Vagina (tissue), 2 donors: Measurements from ENCODE around the gene TEX264. TPM values are rescaled to one million over a fixed set of nuclear protein-coding genes. Genes with fewer than 3 reads are reported as not detected.

Experiments used
- DNase-seq, 2 donors: peaks; one replicate each; pipeline ENCODE4 v3.0.0-alpha.2; 2017; ENCODE audit errors: extremely low spot score in 2 of 2
- H3K27ac ChIP-seq: fragments of 200-600 bp; sonication (generic); one replicate; pipeline ENCODE4 v1.5.1; 2019
- H3K27me3 ChIP-seq: fragments of 200-600 bp; sonication (generic); one replicate; pipeline ENCODE4 v1.5.1; 2019
- H3K36me3 ChIP-seq, 2 donors: fragments of 200-600 bp; sonication (generic); one replicate each; pipeline ENCODE4 v1.5.1; 2017 to 2019
- H3K4me1 ChIP-seq: fragments of 200-600 bp; sonication (generic); one replicate; pipeline ENCODE4 v1.5.1; 2019
- H3K4me3 ChIP-seq, 2 donors: fragments of 200-600 bp; sonication (generic); 1 replicate in 1 of 2; 2 replicates in 1 of 2; pipeline ENCODE4 v1.5.1; 2016 to 2019
- H3K9me3 ChIP-seq: fragments of 200-600 bp; sonication (generic); one replicate; pipeline ENCODE4 v1.5.1; 2019
- POLR2A ChIP-seq, 2 donors: fragments of 450-650 bp; IDR thresholded peaks; one replicate each; pipeline ENCODE4 v1.6.1; 2017; ENCODE audit warnings: antibody characterized with exemption in 2 of 2, mild to moderate bottlenecking in 2 of 2, moderate library complexity in 2 of 2
- POLR2AphosphoS5 ChIP-seq, 2 donors: sonication (generic); formaldehyde crosslinking; IDR thresholded peaks; one replicate each; pipeline ENCODE4 v1.9.0; 2017; ENCODE audit warnings: antibody characterized with exemption in 2 of 2, mild to moderate bottlenecking in 2 of 2, low read depth in 1 of 2; ENCODE audit not compliant: insufficient read depth in 1 of 2
- intact Hi-C: fragments of 100-400 bp; cut with DNase I; formaldehyde crosslinking; loops from one replicate; pipeline ENCODE4 v1.15.1; 2023
- total RNA-seq: library from RNA; depleted of rRNA; stranded (reverse); fragments of >200 nt; gene quantifications from one replicate; pipeline ENCODE4 v1.2.3, GENCODE V29; 2016
- TF ChIP-seq, protein P1 (sequence below), 3 experiments: fragments of 450-650 bp in 2 of 3; fragments of 200-600 bp in 1 of 3; sonication (generic) in 1 of 3; IDR thresholded peaks; one replicate each; pipeline ENCODE4 v1.5.1; 2017 to 2019; ENCODE audit warnings: antibody characterized with exemption in 3 of 3, mild to moderate bottlenecking in 2 of 3, moderate library complexity in 2 of 3

Gene TEX264
- total RNA-seq, 1 donor from 2014 or later: 66.8 TPM

DNA sequence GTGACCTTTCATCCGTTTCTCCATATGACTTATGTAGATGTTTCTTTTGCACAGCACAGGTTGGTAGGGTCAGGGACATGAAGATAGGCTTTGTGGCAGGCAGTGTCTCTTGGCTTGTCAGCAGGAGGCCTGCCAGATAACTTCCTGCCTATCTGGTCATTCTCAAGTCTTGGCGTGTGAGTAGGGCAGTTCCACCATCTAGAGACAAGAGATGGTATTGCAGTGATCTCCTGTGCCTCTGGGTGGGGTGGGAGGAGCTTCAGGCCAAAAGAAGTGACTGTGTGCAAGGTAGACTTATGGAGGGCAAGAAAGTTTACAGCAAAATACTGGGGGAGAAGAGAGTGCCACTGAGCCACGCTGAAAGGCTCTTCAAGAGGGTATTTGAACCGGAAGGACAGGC, 11.0 kb downstream of the TEX264 start:
- Histone ChIP-seq H3K4me3 (no peak overlapping the region), H3K27ac (no peak overlapping the region), H3K27me3 (no peaks in the 10 kb centered on the region), H3K9me3 (no peaks in the 10 kb centered on the region), H3K4me1 (peaks cover 59% of the 10 kb centered on the region), H3K36me3 (peaks cover 0 to 31% of the 10 kb centered on the region in 2 donors)
- TF ChIP-seq POLR2AphosphoS5 (IDR thresholded peaks at IDR 0.05; ENCODE audit: insufficient read depth in 1 of 2, low read depth in 1 of 2) (no peak), POLR2A (IDR thresholded peaks at IDR 0.05) (no peak)
- TF ChIP-seq, protein P1, sequence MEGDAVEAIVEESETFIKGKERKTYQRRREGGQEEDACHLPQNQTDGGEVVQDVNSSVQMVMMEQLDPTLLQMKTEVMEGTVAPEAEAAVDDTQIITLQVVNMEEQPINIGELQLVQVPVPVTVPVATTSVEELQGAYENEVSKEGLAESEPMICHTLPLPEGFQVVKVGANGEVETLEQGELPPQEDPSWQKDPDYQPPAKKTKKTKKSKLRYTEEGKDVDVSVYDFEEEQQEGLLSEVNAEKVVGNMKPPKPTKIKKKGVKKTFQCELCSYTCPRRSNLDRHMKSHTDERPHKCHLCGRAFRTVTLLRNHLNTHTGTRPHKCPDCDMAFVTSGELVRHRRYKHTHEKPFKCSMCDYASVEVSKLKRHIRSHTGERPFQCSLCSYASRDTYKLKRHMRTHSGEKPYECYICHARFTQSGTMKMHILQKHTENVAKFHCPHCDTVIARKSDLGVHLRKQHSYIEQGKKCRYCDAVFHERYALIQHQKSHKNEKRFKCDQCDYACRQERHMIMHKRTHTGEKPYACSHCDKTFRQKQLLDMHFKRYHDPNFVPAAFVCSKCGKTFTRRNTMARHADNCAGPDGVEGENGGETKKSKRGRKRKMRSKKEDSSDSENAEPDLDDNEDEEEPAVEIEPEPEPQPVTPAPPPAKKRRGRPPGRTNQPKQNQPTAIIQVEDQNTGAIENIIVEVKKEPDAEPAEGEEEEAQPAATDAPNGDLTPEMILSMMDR (IDR thresholded peaks at IDR 0.05): peak; percentile 38 to 81 (median 72)
- intact Hi-C loops: no loop called here
- DNase-seq: no peak

DNA sequence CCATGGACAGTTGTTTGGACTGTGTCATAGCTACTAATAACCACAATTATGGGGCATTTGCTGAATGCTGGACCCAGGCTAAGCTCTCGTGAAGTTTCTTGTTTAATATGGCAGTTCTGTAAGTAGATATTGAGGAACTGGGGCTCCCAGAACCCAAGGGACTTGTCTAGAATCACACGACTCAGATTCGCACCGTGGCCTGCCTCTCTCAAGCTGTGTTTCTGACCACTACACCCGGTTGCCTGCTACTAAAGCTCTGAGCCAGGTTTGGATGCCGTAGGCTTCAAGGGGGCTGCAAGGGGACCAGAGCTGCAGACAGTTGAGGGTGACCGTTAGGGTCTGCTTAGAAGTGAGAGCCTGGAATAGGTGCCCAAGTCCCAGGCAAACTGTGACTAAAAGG, 11.5 kb downstream of the TEX264 start:
- Histone ChIP-seq H3K36me3 (peaks cover 0 to 32% of the 10 kb centered on the region in 2 donors), H3K27me3 (no peaks in the 10 kb centered on the region), H3K27ac (no peak overlapping the region), H3K4me3 (no peak overlapping the region), H3K4me1 (peaks cover 60% of the 10 kb centered on the region), H3K9me3 (no peaks in the 10 kb centered on the region)
- TF ChIP-seq, protein P1 (IDR thresholded peaks at IDR 0.05): no peak
- TF ChIP-seq POLR2AphosphoS5 (IDR thresholded peaks at IDR 0.05; ENCODE audit: insufficient read depth in 1 of 2, low read depth in 1 of 2) (no peak), POLR2A (IDR thresholded peaks at IDR 0.05) (no peak)
- DNase-seq: no peak
- intact Hi-C loops: no loop called here

DNA sequence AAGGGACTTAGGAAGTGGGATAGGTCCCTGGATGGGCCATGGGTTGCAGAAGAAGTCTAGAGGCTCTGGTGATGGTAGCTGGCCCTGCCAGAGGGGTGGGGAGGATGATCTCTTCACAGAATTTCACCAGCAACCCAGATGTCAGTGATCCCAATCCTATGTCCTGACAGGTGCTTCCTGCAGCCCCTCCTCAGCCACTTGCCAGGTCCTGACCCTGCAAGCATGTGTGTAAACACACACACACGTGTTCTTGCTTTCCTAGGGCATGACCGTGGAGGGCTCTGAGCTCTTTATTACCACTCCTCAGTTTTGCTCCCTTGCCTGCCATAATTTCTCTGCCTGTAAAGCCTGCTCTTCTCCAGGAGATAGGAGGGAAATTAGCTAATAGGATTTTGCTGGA, 12.5 kb downstream of the TEX264 start:
- Histone ChIP-seq H3K9me3 (no peaks in the 10 kb centered on the region), H3K27me3 (no peaks in the 10 kb centered on the region), H3K27ac (peak overlapping the region; percentile 62), H3K4me1 (peaks cover 54% of the 10 kb centered on the region), H3K36me3 (peaks cover 0 to 33% of the 10 kb centered on the region in 2 donors), H3K4me3 (no peak overlapping the region)
- intact Hi-C loops: no loop called here
- no peak for DNase-seq
- TF ChIP-seq, protein P1 (IDR thresholded peaks at IDR 0.05): no peak
- no peak for TF ChIP-seq POLR2A (IDR thresholded peaks at IDR 0.05)

DNA sequence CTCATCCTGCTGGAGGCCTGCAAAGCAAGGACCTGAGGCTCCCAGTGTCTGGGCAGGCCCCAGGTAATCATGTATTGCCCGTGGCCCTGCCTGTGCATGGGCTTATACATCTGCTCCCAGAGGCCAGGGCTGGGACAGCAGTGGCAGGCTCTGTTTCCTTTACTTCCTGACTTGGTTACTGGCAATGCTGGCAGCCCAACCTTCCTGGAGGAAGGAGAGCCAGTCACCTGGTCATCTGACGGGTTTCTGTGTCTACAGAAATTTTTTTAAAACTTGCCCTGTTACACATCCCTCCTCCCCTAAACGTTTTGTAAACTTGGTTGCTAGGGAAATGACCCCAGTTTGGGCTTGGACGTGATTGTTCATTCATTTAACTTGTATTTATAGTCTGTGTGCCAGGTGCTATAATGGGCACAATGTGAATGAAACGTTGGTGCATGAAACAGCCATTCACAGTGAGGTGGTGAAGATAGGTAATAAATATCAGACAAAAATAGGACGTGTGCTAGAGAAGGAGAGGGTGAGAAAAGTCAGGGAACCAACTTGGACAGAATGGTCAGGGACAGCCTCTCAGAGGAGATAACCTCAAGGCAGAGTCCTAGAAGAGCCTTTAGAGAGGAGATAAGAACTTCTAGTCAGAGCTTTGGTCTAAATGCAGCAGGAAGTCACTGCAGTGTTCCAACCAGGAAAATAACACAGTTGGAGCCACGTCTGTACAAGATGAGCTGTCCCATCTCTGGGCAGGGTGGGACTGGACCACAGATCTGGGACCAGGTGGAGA, 14.1 kb downstream of the TEX264 start:
- no peak overlapping the region for H3K4me3 ChIP-seq
- H3K4me1 ChIP-seq: peaks cover 50% of the 10 kb centered on the region
- no peak for DNase-seq
- H3K36me3 ChIP-seq: peaks cover 0 to 36% of the 10 kb centered on the region in 2 donors
- no peaks in the 10 kb centered on the region for H3K9me3 ChIP-seq
- H3K27me3 ChIP-seq: no peaks in the 10 kb centered on the region
- intact Hi-C loops: loop anchor here (5.0 kb wide), 1 partner anchor 183 kb away; the partner anchor contains the start of gene DCAF1
- peak overlapping the region; percentile 62 for H3K27ac ChIP-seq
- TF ChIP-seq POLR2AphosphoS5 (IDR thresholded peaks at IDR 0.05; ENCODE audit: insufficient read depth in 1 of 2, low read depth in 1 of 2): peak in 1 of 2 donors; percentile 65
- TF ChIP-seq, protein P1 (IDR thresholded peaks at IDR 0.05): no peak

DNA sequence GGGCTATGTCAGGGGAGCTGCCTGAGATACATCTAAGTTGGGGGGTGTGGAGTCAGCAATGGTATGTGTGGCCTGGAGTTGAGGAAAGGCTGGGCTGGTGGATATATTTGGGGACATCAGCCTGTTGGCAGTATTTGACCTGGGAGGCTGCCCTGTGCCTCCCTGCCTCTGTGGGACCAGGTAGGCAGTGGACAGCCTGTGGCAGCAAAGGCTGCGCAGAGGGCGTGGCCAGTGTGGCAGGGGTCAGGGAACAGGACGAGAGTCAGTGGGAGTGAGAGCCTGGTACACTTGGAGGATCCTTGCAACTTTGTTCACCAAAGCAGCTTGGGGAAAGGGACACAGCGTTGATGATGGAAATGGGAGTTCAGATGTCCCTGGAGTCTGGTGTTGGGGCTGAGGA, 15.0 kb downstream of the TEX264 start:
- Histone ChIP-seq H3K27ac (peak overlapping the region; percentile 62), H3K9me3 (no peaks in the 10 kb centered on the region), H3K36me3 (peaks cover 0 to 36% of the 10 kb centered on the region in 2 donors), H3K27me3 (no peaks in the 10 kb centered on the region), H3K4me3 (no peak overlapping the region), H3K4me1 (peaks cover 41% of the 10 kb centered on the region)
- TF ChIP-seq POLR2A (IDR thresholded peaks at IDR 0.05) (no peak), POLR2AphosphoS5 (IDR thresholded peaks at IDR 0.05; ENCODE audit: insufficient read depth in 1 of 2, low read depth in 1 of 2) (no peak)
- TF ChIP-seq, protein P1 (IDR thresholded peaks at IDR 0.05): no peak
- DNase-seq: no peak
- intact Hi-C loops: loop anchor here (5.0 kb wide), 1 partner anchor 184 kb away; the partner anchor contains the start of gene DCAF1
